Sigmoid colon (tissue), 7 donors: Measurements from ENCODE around the gene SPAM1. TPM values are rescaled to one million over a fixed set of nuclear protein-coding genes. Genes with fewer than 3 reads are reported as not detected.

Source experiments
- DNase-seq: peaks from one replicate; pipeline ENCODE4 v3.0.0-alpha.2; 2019
- H3K27ac ChIP-seq, 4 donors: fragments of 200-600 bp; sonication (generic); one replicate each; pipeline ENCODE4 v1.5.1; 2016 to 2019; ENCODE audit warnings: mild to moderate bottlenecking in 1 of 4
- H3K27me3 ChIP-seq, 3 donors: fragments of 200-600 bp; sonication (generic); one replicate each; pipeline ENCODE4 v1.5.1; 2019; ENCODE audit warnings: mild to moderate bottlenecking in 1 of 3
- H3K36me3 ChIP-seq, 4 donors: fragments of 200-600 bp; sonication (generic); one replicate each; pipeline ENCODE4 v1.5.1; 2016 to 2019
- H3K4me1 ChIP-seq, 4 donors: fragments of 200-600 bp; sonication (generic); one replicate each; pipeline ENCODE4 v1.5.1; 2017 to 2019
- H3K4me3 ChIP-seq, 4 donors: fragments of 200-600 bp; sonication (generic); one replicate each; pipeline ENCODE4 v1.5.1; 2017 to 2019; ENCODE audit warnings: mild to moderate bottlenecking in 2 of 4, moderate library complexity in 1 of 4
- H3K9me3 ChIP-seq, 4 donors: fragments of 200-600 bp in 3 of 4; sonication (generic) in 3 of 4; one replicate each; pipeline versions ENCODE4 v1.5.1 to v1.6.1; 2013 to 2019
- CTCF ChIP-seq, 4 experiments: fragments of 450-650 bp in 3 of 4; fragments of 200-600 bp in 1 of 4; IDR thresholded peaks; one replicate each; pipeline ENCODE4 v1.5.1; 2016 to 2019; ENCODE audit warnings: antibody characterized with exemption in 4 of 4, mild to moderate bottlenecking in 3 of 4, moderate library complexity in 2 of 4
- EP300 ChIP-seq, 4 donors: sonication (generic); formaldehyde crosslinking; IDR thresholded peaks; one replicate each; pipeline ENCODE4 v1.6.1; 2017; ENCODE audit warnings: antibody characterized with exemption in 4 of 4
- POLR2A ChIP-seq, 2 donors: fragments of 450-650 bp; IDR thresholded peaks; one replicate each; pipeline ENCODE4 v1.6.1; 2016; ENCODE audit warnings: antibody characterized with exemption in 2 of 2, mild to moderate bottlenecking in 2 of 2, moderate library complexity in 2 of 2
- POLR2AphosphoS5 ChIP-seq, 4 donors: sonication (generic); formaldehyde crosslinking; IDR thresholded peaks; one replicate each; pipeline ENCODE4 v1.6.1; 2017; ENCODE audit warnings: antibody characterized with exemption in 4 of 4
- WGBS, 2 donors: extraction: QIAGEN DNeasy Blood & Tissue Kit; methylation state at CpG; one replicate each; pipeline ENCODE4 v1.1.7; 2013; 5-methylcytosine and 5-hydroxymethylcytosine counted together
- intact Hi-C: fragments of 100-400 bp; cut with DNase I; formaldehyde crosslinking; loops from one replicate; pipeline ENCODE4 v1.15.1; 2023
- polyA plus RNA-seq, 3 donors: library from polyadenylated mRNA; stranded (reverse); fragments of 200-250 nt; gene quantifications; one replicate each; pipeline ENCODE4 v1.2.3, GENCODE V29; 2013
- total RNA-seq, 4 donors: library from RNA; depleted of rRNA; stranded (reverse); fragments of >200 nt; gene quantifications; one replicate each; pipeline ENCODE4 v1.1.0, GENCODE V29; 2016
- donor health status: healthy with polysubstance abuse.
- donor health status: Bipolar disorder and iron deficiency.
- donor health status: healthy.

Gene SPAM1
- total and polyA plus RNA-seq, 7 donors = not detected

GRCh38 chr7:123975084-123975483 is 50.0 kb downstream of the SPAM1 start:
- no peaks in the 10 kb centered on the region for H3K4me1 ChIP-seq
- no peak for DNase-seq

GRCh38 chr7:123977081-123977480 is 52.0 kb downstream of the SPAM1 start:
- H3K36me3 ChIP-seq = no peaks in the 10 kb centered on the region
- no peaks in the 10 kb centered on the region for H3K27me3 ChIP-seq
- no peaks in the 10 kb centered on the region for H3K9me3 ChIP-seq
- no peak overlapping the region for H3K27ac ChIP-seq
- intact Hi-C loops = no loop called here
- no peaks in the 10 kb centered on the region for H3K4me1 ChIP-seq
- no peak overlapping the region for H3K4me3 ChIP-seq
- no peak for DNase-seq
- TF ChIP-seq POLR2A (IDR thresholded peaks at IDR 0.05) (no peak), POLR2AphosphoS5 (IDR thresholded peaks at IDR 0.05) (no peak), EP300 (IDR thresholded peaks at IDR 0.05) (no peak), CTCF (IDR thresholded peaks at IDR 0.05) (no peak)

More at GRCh38 chr7:123975084-123975483, 50.0 kb downstream of the SPAM1 start:
- H3K9me3 ChIP-seq = no peaks in the 10 kb centered on the region
- intact Hi-C loops = no loop called here
- no peaks in the 10 kb centered on the region for H3K27me3 ChIP-seq
- H3K36me3 ChIP-seq = no peaks in the 10 kb centered on the region
- H3K4me3 ChIP-seq = no peak overlapping the region
- H3K27ac ChIP-seq = no peak overlapping the region
- no peak for TF ChIP-seq EP300 (IDR thresholded peaks at IDR 0.05)
- TF ChIP-seq POLR2A (IDR thresholded peaks at IDR 0.05) = no peak
- TF ChIP-seq POLR2AphosphoS5 (IDR thresholded peaks at IDR 0.05) = no peak
- no peak for TF ChIP-seq CTCF (IDR thresholded peaks at IDR 0.05)

GRCh38 chr7:123979876-123980275 is 54.8 kb downstream of the SPAM1 start:
- Histone ChIP-seq H3K9me3 (no peaks in the 10 kb centered on the region), H3K4me1 (no peaks in the 10 kb centered on the region), H3K27ac (no peak overlapping the region), H3K36me3 (no peaks in the 10 kb centered on the region), H3K27me3 (no peaks in the 10 kb centered on the region), H3K4me3 (no peak overlapping the region)
- DNase-seq = no peak
- no peak for TF ChIP-seq EP300 (IDR thresholded peaks at IDR 0.05)
- no peak for TF ChIP-seq POLR2A (IDR thresholded peaks at IDR 0.05)
- TF ChIP-seq CTCF (IDR thresholded peaks at IDR 0.05) = no peak
- no peak for TF ChIP-seq POLR2AphosphoS5 (IDR thresholded peaks at IDR 0.05)
- intact Hi-C loops = no loop called here

GRCh38 chr7:123987445-123987844 is 62.4 kb downstream of the SPAM1 start:
- TF ChIP-seq EP300 (IDR thresholded peaks at IDR 0.05) = no peak
- no peak for TF ChIP-seq POLR2AphosphoS5 (IDR thresholded peaks at IDR 0.05)
- TF ChIP-seq CTCF (IDR thresholded peaks at IDR 0.05) = no peak
- TF ChIP-seq POLR2A (IDR thresholded peaks at IDR 0.05) = no peak
- H3K4me3 ChIP-seq = no peak overlapping the region
- intact Hi-C loops = no loop called here
- H3K27me3 ChIP-seq = no peaks in the 10 kb centered on the region
- H3K4me1 ChIP-seq = no peaks in the 10 kb centered on the region
- no peaks in the 10 kb centered on the region for H3K9me3 ChIP-seq
- no peak for DNase-seq
- 86 to 87% methylated on average over 2 of the region's 2 CpGs for WGBS, 2 donors
- H3K27ac ChIP-seq = no peak overlapping the region
- no peaks in the 10 kb centered on the region for H3K36me3 ChIP-seq

- intact Hi-C loops = no loop called here
- Histone ChIP-seq H3K4me1 (no peaks in the 10 kb centered on the region), H3K27ac (no peak overlapping the region), H3K4me3 (no peak overlapping the region), H3K9me3 (no peaks in the 10 kb centered on the region), H3K36me3 (no peaks in the 10 kb centered on the region), H3K27me3 (no peaks in the 10 kb centered on the region)
- TF ChIP-seq CTCF (IDR thresholded peaks at IDR 0.05) (no peak), EP300 (IDR thresholded peaks at IDR 0.05) (no peak), POLR2AphosphoS5 (IDR thresholded peaks at IDR 0.05) (no peak), POLR2A (IDR thresholded peaks at IDR 0.05) (no peak)
- DNase-seq = no peak
- 91 to 95% methylated on average over 2 of the region's 2 CpGs for WGBS, 2 donors
Observed at GRCh38 chr7:123992913-123993518, 68.0 kb downstream of the SPAM1 start.
